PFSK-1 (cell line): ENCODE results near the gene DOC2B.

ENCODE experiments used
- FOXP2 ChIP-seq: optimal IDR thresholded peaks from 2 replicates; pipeline ENCODE3; 2011; ENCODE audit warnings: borderline replicate concordance, control low read depth, inconsistent platforms; ENCODE audit not compliant: insufficient read depth; ENCODE audit errors: extremely low read length, extremely low read depth
- POLR2AphosphoS5 ChIP-seq: IDR thresholded peaks from 2 replicates; pipeline ENCODE4 v1.6.1; 2012; ENCODE audit warnings: low read depth, mild to moderate bottlenecking, control low read depth, low read length, moderate library complexity
- SIN3A ChIP-seq: IDR thresholded peaks from 2 replicates; pipeline ENCODE4 v1.6.1; 2012; ENCODE audit warnings: mild to moderate bottlenecking, low read length, moderate library complexity, borderline replicate concordance; ENCODE audit not compliant: insufficient read depth
- TAF1 ChIP-seq: IDR thresholded peaks from 2 replicates; pipeline ENCODE4 v1.6.1; 2012; ENCODE audit warnings: low read length, control low read depth, borderline replicate concordance; ENCODE audit not compliant: insufficient read depth
- TF ChIP-seq, protein P1 (sequence below), 2 experiments: IDR thresholded peaks; 2 replicates each; pipeline versions ENCODE4 v1.6.1 to v1.8.0; 2011 to 2012; ENCODE audit warnings: low read depth in 2 of 2, low read length in 2 of 2, control low read depth in 1 of 2, inconsistent platforms in 1 of 2, mild to moderate bottlenecking in 1 of 2, moderate library complexity in 1 of 2; ENCODE audit not compliant: insufficient read depth in 1 of 2

The DOC2B gene

DNA sequence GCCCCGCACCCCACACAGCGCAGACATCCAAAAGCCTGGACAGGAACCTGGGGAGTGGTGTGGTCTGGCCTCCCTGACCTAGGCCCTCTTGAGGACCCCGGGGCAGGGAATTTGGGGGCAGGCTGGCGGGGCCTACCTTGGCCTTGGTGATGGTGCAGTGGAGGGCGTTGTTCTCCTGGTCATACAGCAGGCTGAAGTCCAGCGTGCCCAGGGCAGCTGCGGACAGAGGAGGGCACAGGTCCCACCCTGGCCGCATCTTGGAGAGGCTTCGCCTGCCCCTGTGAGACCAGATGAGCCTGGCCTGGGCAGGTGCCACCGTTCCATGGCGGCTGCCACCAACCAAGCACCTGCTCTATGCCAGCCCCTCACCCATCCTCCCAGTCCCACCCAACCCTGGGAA, 9.0 kb downstream of the DOC2B start:
- no peak for TF ChIP-seq TAF1
- no peak for TF ChIP-seq POLR2AphosphoS5
- TF ChIP-seq, protein P1, sequence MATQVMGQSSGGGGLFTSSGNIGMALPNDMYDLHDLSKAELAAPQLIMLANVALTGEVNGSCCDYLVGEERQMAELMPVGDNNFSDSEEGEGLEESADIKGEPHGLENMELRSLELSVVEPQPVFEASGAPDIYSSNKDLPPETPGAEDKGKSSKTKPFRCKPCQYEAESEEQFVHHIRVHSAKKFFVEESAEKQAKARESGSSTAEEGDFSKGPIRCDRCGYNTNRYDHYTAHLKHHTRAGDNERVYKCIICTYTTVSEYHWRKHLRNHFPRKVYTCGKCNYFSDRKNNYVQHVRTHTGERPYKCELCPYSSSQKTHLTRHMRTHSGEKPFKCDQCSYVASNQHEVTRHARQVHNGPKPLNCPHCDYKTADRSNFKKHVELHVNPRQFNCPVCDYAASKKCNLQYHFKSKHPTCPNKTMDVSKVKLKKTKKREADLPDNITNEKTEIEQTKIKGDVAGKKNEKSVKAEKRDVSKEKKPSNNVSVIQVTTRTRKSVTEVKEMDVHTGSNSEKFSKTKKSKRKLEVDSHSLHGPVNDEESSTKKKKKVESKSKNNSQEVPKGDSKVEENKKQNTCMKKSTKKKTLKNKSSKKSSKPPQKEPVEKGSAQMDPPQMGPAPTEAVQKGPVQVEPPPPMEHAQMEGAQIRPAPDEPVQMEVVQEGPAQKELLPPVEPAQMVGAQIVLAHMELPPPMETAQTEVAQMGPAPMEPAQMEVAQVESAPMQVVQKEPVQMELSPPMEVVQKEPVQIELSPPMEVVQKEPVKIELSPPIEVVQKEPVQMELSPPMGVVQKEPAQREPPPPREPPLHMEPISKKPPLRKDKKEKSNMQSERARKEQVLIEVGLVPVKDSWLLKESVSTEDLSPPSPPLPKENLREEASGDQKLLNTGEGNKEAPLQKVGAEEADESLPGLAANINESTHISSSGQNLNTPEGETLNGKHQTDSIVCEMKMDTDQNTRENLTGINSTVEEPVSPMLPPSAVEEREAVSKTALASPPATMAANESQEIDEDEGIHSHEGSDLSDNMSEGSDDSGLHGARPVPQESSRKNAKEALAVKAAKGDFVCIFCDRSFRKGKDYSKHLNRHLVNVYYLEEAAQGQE (IDR thresholded peaks at IDR 0.05; ENCODE audit: insufficient read depth in 1 of 2, low read depth in 2 of 2, low read length in 2 of 2), result no peak
- TF ChIP-seq SIN3A, result no peak
- no peak for TF ChIP-seq FOXP2

DNA sequence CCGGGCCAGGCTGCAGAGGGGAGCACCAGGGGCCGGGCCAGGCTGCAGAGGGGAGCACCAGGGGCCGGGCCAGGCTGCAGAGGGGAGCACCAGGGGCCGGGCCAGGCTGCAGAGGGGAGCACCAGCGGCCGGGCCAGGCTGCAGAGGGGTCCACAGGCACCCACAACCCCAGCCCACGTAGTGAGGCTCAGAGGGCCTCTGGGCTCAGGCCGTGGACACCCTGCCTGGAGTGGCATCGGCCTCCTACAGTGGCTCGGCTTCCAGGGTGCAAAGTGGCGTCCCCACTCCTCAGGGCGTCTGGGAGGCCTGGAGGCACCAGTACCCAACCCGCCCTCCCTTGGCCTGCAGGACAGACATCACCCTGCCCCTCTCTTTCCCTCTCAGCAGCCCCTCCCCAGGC, 9.6 kb downstream of the DOC2B start:
- TF ChIP-seq TAF1 (no peak), SIN3A (no peak), POLR2AphosphoS5 (no peak), FOXP2 (no peak)
- TF ChIP-seq, protein P1 (IDR thresholded peaks at IDR 0.05; ENCODE audit: insufficient read depth in 1 of 2, low read depth in 2 of 2, low read length in 2 of 2), result no peak

DNA sequence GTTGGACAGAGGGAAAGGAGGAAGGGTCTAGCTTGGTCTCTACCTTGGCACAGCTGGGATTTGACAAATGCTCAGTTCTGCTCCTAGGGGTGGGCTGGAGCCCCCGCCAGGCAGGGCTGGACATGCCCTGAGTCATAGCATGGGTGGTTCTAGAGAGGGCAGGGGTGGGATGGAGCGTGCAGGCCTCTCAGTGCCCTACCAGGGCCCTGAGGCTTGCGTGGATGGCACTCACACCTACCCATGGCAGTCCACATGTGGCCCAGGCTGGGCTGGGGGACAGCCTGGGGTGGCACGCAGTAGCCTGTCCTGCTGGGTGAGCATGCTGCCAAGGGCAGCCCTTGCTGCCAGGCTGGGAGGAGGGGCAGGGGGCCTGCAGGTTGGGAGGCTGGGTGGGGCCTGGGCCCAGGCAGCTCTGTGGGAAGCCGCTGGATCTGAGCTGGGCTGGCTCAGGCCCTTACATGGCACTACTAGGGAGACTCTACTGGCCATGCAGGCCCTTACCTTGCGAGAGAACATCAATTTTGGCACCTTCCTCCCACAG, 11.2 kb downstream of the DOC2B start:
- TF ChIP-seq TAF1, result no peak

DNA sequence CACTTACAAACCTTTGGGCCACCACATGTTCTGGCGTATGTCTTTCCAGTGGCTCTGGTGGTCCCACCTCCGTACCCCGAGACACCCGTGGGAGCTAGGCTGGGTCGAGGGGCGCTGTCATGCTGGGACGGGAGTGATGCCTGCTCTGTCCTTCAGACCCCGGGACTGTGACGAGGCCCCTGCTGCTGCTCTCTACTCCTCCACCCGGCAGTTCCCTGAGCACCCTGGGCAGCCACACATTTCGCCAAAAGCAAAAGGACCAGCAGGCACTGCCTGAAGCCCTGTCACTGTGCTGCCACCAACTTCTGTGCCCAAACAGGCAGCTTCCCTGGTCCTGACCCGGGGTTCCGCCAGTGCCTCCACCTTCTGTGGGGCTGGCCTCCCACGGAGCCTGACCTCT, 15.5 kb downstream of the DOC2B start:
- TF ChIP-seq TAF1 (no peak), FOXP2 (no peak), SIN3A (no peak), POLR2AphosphoS5 (no peak)
- TF ChIP-seq, protein P1 (IDR thresholded peaks at IDR 0.05; ENCODE audit: insufficient read depth in 1 of 2, low read depth in 2 of 2, low read length in 2 of 2), result no peak

DNA sequence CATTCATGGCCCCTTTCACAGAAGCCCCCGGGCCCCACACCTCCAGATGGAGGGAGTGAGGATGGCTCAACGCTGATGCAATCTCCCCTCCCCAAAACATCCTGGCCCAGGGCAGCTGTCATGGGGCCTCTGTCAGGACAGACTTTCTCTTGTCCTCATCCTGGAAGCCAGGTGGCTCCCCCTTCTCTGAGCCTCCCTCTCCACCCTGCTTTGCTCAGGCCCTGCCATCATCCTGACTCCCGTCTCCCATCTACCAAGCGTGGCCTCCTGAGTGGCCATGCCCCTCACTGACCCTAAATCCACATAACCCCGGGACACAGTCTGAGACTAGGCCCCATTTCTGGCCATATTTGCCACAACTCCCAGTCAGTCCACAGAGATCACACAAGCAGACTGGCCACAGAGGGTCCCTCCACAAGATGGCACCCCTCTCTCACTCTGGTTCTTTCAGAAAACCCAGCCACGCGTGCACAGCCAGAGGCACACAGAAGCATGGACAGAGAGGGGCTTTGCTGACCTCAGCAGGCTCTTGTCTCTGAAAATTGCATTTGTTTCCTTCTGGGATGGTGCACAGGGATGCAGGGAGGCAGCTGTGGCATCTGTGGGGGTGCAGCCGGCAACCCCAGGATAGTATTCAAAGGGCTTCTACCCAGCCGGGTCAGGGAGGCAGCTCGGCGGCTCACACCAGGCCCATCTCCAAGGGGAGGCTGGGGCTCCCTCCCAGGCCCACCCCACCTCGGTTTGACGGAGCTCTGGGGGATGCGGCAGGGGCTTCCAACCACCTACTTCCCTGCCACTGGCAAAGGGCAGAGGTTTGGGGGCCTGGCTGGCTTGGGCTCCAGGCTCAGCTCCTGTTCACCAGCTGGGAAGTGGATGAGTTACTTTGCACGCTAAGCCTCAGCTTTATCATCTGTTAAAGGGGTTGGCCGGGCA, 16.9 kb downstream of the DOC2B start:
- TF ChIP-seq SIN3A (no peak), FOXP2 (no peak), TAF1 (no peak), POLR2AphosphoS5 (no peak)
- TF ChIP-seq, protein P1 (IDR thresholded peaks at IDR 0.05; ENCODE audit: insufficient read depth in 1 of 2, low read depth in 2 of 2, low read length in 2 of 2), result no peak
